Osteoblast (primary cell): ENCODE data around the gene SLC39A11. TPM values are rescaled to one million over a fixed set of nuclear protein-coding genes. Genes with fewer than 3 reads are reported as not detected.

Experiments used
- DNase-seq: peaks from one replicate; pipeline ENCODE4 v3.0.0; 2011; ENCODE audit warnings: low spot score, mixed read lengths; ENCODE audit not compliant: insufficient read length; ENCODE audit errors: missing footprints
- H2AFZ ChIP-seq: 2 replicates; pipeline ENCODE4 v1.6.0; 2011; ENCODE audit warnings: mild to moderate bottlenecking, low read length
- H3K27ac ChIP-seq: 2 replicates; pipeline ENCODE4 v1.5.1; 2011; ENCODE audit warnings: mild to moderate bottlenecking, low read depth, low read length, moderate library complexity
- H3K27me3 ChIP-seq: 2 replicates; pipeline ENCODE4 v1.6.0; 2012; ENCODE audit warnings: mild to moderate bottlenecking, control low read depth, inconsistent platforms, low read length, moderate library complexity; ENCODE audit not compliant: insufficient read depth
- H3K36me3 ChIP-seq: 2 replicates; pipeline ENCODE4 v1.5.1; 2011; ENCODE audit warnings: mild to moderate bottlenecking, low read length, control low read depth, moderate library complexity; ENCODE audit not compliant: insufficient read depth
- H3K4me1 ChIP-seq: 2 replicates; pipeline ENCODE4 v1.5.1; 2011; ENCODE audit warnings: mild to moderate bottlenecking, low read length, control low read depth, moderate library complexity; ENCODE audit not compliant: insufficient read depth
- H3K4me2 ChIP-seq: 2 replicates; pipeline ENCODE4 v1.6.0; 2011; ENCODE audit warnings: mild to moderate bottlenecking, low read length; ENCODE audit not compliant: insufficient read depth
- H3K4me3 ChIP-seq: fragments of 200-600 bp; sonication (generic); 3 replicates; pipeline ENCODE4 v1.5.1; 2012; ENCODE audit warnings: mild to moderate bottlenecking, low read length, inconsistent platforms; ENCODE audit not compliant: insufficient read depth
- H3K79me2 ChIP-seq: 2 replicates; pipeline ENCODE4 v1.6.0; 2012; ENCODE audit warnings: mild to moderate bottlenecking, low read length, control low read depth, inconsistent platforms; ENCODE audit not compliant: insufficient read depth
- H3K9me3 ChIP-seq: 2 replicates; pipeline ENCODE4 v1.5.1; 2011; ENCODE audit warnings: low read depth, low read length, control low read depth
- H4K20me1 ChIP-seq: 2 replicates; pipeline ENCODE4 v1.6.0; 2012; ENCODE audit warnings: mild to moderate bottlenecking, low read length, control low read depth; ENCODE audit not compliant: insufficient read depth
- total RNA-seq: library from RNA; depleted of rRNA; stranded (reverse); fragments of >200 nt; gene quantifications from 2 replicates; pipeline ENCODE4 v1.2.3, GENCODE V29; 2012
- TF ChIP-seq, protein P1 (sequence below): IDR thresholded peaks from 2 replicates; pipeline ENCODE4 v1.5.1; 2011; ENCODE audit warnings: mild to moderate bottlenecking, low read depth, low read length, moderate library complexity; ENCODE audit errors: extremely low read depth

The SLC39A11 gene
- total RNA-seq, 1 donor = 27.1 TPM

DNA sequence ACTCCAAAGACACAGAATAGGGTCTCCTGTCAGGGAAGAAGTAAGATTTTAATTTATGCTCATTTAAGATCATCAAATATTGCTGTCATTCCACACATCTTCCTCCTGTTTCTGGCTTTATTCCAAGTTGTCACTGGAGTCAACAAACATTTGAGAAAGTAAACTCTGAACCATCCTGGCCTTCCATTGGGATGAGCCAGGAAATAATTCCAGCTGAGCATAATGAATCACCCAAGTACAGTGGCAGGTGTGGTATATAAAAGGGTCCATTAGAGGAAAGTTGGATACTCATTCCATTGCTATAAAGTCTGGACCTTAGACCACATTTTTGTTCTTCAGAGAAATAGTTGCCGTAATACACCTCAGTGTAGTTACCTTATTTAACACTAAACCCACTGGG lies 246.1 kb downstream of the SLC39A11 start:
- Histone ChIP-seq H3K4me2 (no peak overlapping the region), H3K27me3 (no peaks in the 10 kb centered on the region), H2AFZ (no peak overlapping the region), H3K36me3 (no peaks in the 10 kb centered on the region), H4K20me1 (peaks cover 8% of the 10 kb centered on the region), H3K4me3 (no peak overlapping the region), H3K4me1 (no peaks in the 10 kb centered on the region), H3K9me3 (no peaks in the 10 kb centered on the region), H3K79me2 (no peaks in the 10 kb centered on the region), H3K27ac (no peak overlapping the region)
- DNase-seq = no peak
- TF ChIP-seq, protein P1, sequence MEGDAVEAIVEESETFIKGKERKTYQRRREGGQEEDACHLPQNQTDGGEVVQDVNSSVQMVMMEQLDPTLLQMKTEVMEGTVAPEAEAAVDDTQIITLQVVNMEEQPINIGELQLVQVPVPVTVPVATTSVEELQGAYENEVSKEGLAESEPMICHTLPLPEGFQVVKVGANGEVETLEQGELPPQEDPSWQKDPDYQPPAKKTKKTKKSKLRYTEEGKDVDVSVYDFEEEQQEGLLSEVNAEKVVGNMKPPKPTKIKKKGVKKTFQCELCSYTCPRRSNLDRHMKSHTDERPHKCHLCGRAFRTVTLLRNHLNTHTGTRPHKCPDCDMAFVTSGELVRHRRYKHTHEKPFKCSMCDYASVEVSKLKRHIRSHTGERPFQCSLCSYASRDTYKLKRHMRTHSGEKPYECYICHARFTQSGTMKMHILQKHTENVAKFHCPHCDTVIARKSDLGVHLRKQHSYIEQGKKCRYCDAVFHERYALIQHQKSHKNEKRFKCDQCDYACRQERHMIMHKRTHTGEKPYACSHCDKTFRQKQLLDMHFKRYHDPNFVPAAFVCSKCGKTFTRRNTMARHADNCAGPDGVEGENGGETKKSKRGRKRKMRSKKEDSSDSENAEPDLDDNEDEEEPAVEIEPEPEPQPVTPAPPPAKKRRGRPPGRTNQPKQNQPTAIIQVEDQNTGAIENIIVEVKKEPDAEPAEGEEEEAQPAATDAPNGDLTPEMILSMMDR = no peak

DNA sequence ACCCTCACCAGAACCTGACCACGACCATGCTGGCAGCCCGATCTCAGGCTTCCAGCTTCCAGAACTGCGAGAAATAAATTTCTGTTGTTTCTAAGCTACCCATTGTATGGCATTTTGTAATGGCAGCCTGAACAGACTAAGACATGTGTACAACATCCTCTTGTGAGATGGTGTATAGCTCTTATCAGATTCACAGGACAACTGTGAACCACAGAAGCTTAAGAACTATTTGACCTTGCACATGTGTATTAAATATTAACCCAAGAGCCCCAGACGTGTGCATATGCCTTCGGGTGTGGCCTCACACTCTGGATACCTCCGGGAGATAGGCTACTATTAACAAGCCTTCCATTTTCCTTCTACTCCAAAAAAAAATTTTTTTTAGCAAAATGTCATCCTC lies 248.9 kb downstream of the SLC39A11 start:
- no peaks in the 10 kb centered on the region for H3K36me3 ChIP-seq
- no peaks in the 10 kb centered on the region for H3K79me2 ChIP-seq
- H4K20me1 ChIP-seq = no peaks in the 10 kb centered on the region
- no peak overlapping the region for H2AFZ ChIP-seq
- H3K27ac ChIP-seq = no peak overlapping the region
- peaks cover 3% of the 10 kb centered on the region for H3K9me3 ChIP-seq
- H3K4me3 ChIP-seq = no peak overlapping the region
- no peaks in the 10 kb centered on the region for H3K4me1 ChIP-seq
- no peaks in the 10 kb centered on the region for H3K27me3 ChIP-seq
- TF ChIP-seq, protein P1 = no peak
- H3K4me2 ChIP-seq = no peak overlapping the region
- no peak for DNase-seq

DNA sequence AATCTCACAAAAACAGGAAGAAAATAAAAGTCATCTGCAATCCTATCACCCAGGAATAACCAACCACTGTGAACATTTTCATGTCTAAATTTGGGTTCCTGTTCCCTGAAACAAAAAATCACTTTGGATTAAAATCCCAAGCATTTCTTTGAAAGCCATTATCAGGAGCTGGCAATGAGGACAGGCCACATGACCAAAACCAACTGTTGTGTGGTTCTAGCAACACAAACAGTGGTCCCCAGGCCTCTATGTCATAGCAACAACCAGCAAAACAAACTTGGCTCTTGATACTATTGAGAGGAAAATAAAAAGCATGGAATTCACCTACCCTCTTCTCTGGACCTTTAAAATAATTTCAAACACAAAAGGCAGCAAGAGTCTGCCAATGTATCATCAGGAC lies 252.5 kb downstream of the SLC39A11 start:
- DNase-seq = no peak
- no peak overlapping the region for H3K27ac ChIP-seq
- no peaks in the 10 kb centered on the region for H3K36me3 ChIP-seq
- H4K20me1 ChIP-seq = no peaks in the 10 kb centered on the region
- peaks cover 3% of the 10 kb centered on the region for H3K9me3 ChIP-seq
- no peaks in the 10 kb centered on the region for H3K27me3 ChIP-seq
- no peaks in the 10 kb centered on the region for H3K4me1 ChIP-seq
- H3K79me2 ChIP-seq = no peaks in the 10 kb centered on the region
- TF ChIP-seq, protein P1 = no peak
- no peak overlapping the region for H3K4me3 ChIP-seq
- no peak overlapping the region for H3K4me2 ChIP-seq
- no peak overlapping the region for H2AFZ ChIP-seq

DNA sequence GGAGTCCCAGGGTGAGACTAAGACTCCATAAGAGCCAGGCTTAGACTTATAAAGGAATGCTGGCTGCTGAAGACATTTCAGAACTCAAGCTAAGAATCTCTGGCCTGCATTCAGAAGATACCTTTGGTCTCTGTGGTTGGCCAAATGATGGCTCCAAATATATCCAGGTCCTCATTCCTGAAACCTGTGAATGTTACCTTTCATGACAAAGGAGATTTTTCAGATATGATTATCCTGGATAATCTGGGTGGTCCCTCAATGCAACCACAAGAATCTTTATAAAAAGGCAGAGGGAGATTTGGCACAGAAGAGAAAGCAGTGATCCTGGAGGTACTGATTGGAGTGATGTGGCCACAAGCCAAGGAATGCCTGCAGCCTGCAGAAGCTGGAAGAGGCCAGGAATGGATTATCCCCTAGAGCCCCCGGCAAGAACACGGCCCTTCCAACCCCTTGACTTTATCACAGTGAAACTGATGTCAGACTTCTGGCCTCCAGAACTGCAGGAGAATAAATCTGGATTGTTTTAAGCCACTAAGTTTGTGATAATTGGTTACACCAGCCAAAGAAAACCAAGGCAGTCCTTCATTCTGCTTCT lies 253.3 kb downstream of the SLC39A11 start:
- Histone ChIP-seq H3K4me1 (no peaks in the 10 kb centered on the region), H2AFZ (no peak overlapping the region), H4K20me1 (no peaks in the 10 kb centered on the region), H3K27me3 (no peaks in the 10 kb centered on the region), H3K4me3 (no peak overlapping the region), H3K27ac (no peak overlapping the region), H3K79me2 (no peaks in the 10 kb centered on the region), H3K9me3 (peaks cover 3% of the 10 kb centered on the region), H3K4me2 (no peak overlapping the region), H3K36me3 (no peaks in the 10 kb centered on the region)
- DNase-seq = no peak
- TF ChIP-seq, protein P1 = no peak
